ENCODE measurements around the gene CNNM2.
A peak's percentile ranks its signal among the peaks of the same experiment; 100 is the strongest.
"Not testable (repeated sequence)": the region's sequence is repeated elsewhere in the genome, so short reads cannot be mapped to it uniquely, and the experiment has no call there.

CNNM2 gene

DNA sequence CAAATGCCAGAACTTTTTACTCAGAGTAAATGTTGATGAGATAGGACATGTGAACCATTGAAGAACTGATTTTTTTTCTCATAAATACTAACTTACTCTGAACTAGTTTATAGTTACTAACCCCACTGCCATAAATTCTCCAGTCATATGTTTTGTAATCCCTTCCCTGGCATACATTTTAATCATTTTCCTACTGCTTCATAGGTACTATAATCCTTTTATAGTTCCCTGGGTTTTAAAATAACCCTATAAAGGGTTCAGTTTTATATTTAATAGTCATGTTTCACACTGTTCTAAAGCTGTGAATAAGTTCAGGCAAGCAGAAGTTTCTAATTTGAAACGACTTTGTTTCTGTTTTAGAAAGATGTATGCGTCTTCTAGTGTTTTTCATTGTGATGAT, 28.9 kb downstream of the CNNM2 start:
- Mint-ChIP-seq H3K4me1 (no peaks in the 10 kb centered on the region), H3K9me3 (no peaks in the 10 kb centered on the region), H3K4me3 (no peak overlapping the region), H3K27ac (no peak overlapping the region), H3K27me3 (no peaks in the 10 kb centered on the region)
- ATAC-seq = no peak
- no peak for DNase-seq

DNA sequence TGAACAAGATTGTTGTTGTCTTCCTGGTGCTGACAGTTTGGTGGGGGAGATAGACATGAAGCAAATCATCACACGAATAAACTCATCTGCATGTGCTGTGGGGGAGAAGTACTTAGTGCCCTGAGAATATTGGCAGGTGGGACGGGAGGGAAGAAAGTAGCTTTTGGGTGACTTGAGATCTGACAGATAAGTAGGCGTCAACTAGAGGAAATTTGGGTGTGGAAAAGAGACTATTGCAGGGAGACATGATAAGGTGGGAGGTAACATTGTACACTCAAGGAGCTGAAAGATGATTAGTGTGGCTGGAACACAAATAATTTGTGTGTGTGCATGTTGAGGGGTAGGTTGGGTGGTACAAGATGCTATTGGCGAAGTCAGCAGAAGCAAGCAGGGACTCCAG, 30.1 kb downstream of the CNNM2 start:
- H3K4me3 Mint-ChIP-seq = no peak overlapping the region
- H3K27ac Mint-ChIP-seq = no peak overlapping the region
- no peaks in the 10 kb centered on the region for H3K27me3 Mint-ChIP-seq
- no peaks in the 10 kb centered on the region for H3K4me1 Mint-ChIP-seq
- DNase-seq (no peak), ATAC-seq (no peak)
- H3K9me3 Mint-ChIP-seq = no peaks in the 10 kb centered on the region

DNA sequence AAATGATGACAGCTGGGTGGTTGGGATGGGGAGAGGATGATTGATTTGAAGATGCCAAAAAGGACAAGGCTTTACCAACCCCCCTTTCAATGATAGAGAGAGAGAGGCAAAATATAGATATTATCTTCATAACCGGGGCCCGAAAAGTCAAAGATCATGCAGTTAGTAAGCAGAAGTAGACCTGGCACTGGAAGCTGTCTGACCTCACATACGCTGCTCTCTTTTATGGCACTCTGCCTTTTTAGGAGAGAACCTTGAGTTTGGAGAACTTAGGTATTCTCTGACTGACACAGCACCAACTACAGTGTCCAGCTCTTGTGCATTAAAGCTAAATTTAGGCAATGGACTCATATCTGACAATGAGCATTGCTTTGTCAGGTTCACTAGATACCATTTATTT, 30.7 kb downstream of the CNNM2 start:
- Mint-ChIP-seq H3K4me1 (no peaks in the 10 kb centered on the region), H3K4me3 (no peak overlapping the region), H3K9me3 (no peaks in the 10 kb centered on the region), H3K27ac (no peak overlapping the region), H3K27me3 (no peaks in the 10 kb centered on the region)
- ATAC-seq = no peak
- DNase-seq = no peak

DNA sequence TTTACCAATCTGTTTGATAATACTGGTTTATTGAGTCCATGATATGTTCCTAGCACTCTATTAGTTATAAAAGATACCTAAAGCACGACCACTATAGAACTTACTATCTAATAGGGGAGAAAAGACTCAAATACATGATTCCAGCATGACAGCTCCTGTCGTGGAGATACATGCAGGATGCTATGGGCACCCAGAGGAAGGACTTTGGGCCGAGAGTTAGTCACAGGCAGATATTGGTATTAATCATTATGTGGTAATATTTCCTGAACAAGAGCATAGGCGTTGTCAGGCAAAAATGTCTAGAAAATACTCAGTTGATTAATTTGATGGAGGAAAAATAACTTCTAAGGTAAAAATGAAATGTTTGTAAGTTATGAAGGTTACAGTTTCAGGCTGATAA, 31.8 kb downstream of the CNNM2 start:
- DNase-seq (no peak), ATAC-seq (no peak)
- Mint-ChIP-seq H3K4me3 (no peak overlapping the region), H3K27me3 (no peaks in the 10 kb centered on the region), H3K27ac (no peak overlapping the region), H3K4me1 (no peaks in the 10 kb centered on the region), H3K9me3 (no peaks in the 10 kb centered on the region)

DNA sequence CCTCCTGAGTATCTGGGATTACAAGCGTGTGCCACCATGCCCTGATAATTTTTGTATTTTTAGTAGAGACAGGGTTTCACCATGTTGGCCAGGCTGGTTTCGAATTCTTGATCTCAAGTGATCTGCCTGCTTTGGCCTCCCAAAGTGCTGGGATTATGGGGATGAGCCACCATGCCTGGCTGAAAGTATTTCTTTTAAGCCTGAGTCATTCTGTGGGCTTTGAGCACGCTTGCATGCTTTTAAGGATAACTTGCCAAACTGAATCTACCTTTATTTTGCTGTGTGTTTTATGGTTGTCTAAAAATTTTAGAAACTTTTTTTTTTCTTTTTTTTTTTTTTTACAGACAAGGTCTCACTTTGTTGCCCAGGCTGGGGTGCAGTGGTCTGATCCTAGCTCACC, 33.2 kb downstream of the CNNM2 start:
- no peaks in the 10 kb centered on the region for H3K4me1 Mint-ChIP-seq
- no peaks in the 10 kb centered on the region for H3K27me3 Mint-ChIP-seq
- no peaks in the 10 kb centered on the region for H3K9me3 Mint-ChIP-seq
- DNase-seq (no peak), ATAC-seq (no peak)
- H3K4me3 Mint-ChIP-seq = no peak overlapping the region
- H3K27ac Mint-ChIP-seq = peak overlapping the region in 1 of 2 donors; percentile 7

DNA sequence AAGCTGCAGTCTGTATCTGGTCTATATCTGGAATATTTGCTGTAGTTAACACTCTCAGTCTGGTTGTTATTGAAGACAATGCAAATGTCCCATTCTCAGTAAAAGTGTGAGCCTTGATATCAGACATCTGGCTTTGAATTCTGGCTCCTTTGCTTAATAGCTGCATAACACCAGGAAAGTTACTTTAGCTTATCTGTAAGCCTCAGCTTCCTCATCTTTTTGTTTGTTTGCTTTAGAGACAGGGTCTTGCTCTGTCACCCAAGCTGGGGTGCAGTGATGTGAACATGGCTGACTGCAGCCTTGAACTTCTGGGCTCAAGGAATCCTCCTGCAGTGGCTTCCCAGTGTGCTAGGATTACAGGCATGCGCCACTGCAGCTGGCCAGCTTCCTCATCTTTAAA, 41.3 kb downstream of the CNNM2 start:
- Mint-ChIP-seq H3K27me3 (no peaks in the 10 kb centered on the region), H3K4me1 (no peaks in the 10 kb centered on the region)

DNA sequence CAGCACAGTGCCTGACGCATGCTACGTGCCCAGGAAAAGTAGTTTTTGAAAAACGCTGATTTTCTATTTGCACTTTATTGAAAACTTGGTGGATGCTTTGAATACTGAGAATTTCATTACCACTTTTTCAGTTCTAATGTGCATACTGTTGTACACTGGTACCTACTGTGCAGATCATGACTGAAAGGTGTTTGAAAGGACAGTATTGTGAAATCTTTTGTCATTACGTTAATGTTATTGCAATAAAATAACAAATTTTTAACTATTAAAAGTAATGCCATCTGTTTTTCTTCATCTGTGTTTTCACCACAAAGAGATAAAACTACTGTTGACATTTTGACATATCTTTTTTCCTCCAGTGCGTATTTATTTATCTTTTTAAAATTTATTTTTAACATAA, 42.1 kb downstream of the CNNM2 start:
- Mint-ChIP-seq H3K9me3 (no peaks in the 10 kb centered on the region), H3K27ac (no peak overlapping the region), H3K27me3 (no peaks in the 10 kb centered on the region), H3K4me1 (no peaks in the 10 kb centered on the region), H3K4me3 (no peak overlapping the region)
- ATAC-seq = no peak
- no peak for DNase-seq

More for the DNA sequence above, 41.3 kb downstream of the CNNM2 start:
- H3K27ac Mint-ChIP-seq = no peak overlapping the region
- no peaks in the 10 kb centered on the region for H3K9me3 Mint-ChIP-seq
- DNase-seq (no peak), ATAC-seq (no peak)
- H3K4me3 Mint-ChIP-seq = no peak overlapping the region

DNA sequence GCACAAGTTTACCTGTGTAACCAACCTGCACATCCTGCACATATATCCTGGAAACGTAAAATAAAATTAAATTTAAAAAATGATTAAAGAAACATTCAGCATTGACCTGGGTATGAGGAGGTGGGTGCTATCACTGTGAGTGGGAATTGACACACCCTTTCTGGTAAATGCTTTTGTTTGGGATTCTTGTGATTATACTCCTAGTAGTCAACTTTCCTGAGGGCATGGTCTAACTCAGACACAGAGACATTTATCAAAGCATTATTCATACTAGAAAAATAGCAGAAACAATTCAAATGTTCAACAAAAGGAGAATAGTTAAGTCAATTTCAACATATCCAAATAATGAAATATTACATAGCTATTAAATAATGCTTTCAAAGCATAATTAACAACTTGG, 44.2 kb downstream of the CNNM2 start:
- DNase-seq (no peak), ATAC-seq (no peak)
- Mint-ChIP-seq H3K27ac (no peak overlapping the region), H3K4me1 (no peaks in the 10 kb centered on the region), H3K9me3 (no peaks in the 10 kb centered on the region), H3K4me3 (no peak overlapping the region), H3K27me3 (no peaks in the 10 kb centered on the region)

DNA sequence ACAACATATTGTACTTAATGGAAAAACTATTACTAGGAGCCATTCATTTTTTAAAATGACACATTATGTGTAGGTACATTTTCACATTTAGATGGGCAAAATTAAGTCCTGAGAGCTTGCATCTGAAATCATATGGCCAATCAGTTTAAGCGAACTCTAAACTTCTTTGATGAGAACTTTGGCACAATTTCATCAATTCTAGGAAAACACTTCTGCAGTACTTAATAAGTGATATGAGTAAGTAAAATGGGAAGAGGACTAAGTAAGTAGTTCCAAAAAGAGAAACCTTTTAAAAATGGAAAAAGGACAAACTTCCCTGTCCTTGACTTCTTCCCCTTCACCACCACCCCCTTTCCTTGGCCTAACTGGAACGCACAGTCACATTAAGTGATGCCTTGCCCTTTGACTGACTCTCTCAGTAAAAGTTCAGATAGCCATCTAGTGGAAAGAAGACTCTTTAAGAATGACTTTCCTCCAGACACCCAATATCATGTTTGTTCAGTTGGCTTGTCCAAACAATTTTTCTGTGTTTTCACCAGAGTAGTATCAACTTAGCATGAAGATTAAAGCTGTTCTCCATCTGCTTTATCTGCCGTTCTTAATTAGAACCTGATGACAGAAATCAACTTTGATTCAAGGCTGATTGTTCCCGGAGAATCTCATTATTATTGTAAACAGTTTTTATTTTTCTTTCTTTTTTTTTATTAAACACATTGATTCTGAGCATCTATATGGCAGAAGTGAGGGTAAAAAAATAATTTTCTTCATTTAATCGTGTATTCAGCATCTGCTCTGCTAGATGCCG, 45.1 kb downstream of the CNNM2 start:
- no peaks in the 10 kb centered on the region for H3K9me3 Mint-ChIP-seq
- H3K4me3 Mint-ChIP-seq = no peak overlapping the region
- no peaks in the 10 kb centered on the region for H3K4me1 Mint-ChIP-seq
- no peaks in the 10 kb centered on the region for H3K27me3 Mint-ChIP-seq
- DNase-seq (no peak), ATAC-seq (no peak)
- no peak overlapping the region for H3K27ac Mint-ChIP-seq

DNA sequence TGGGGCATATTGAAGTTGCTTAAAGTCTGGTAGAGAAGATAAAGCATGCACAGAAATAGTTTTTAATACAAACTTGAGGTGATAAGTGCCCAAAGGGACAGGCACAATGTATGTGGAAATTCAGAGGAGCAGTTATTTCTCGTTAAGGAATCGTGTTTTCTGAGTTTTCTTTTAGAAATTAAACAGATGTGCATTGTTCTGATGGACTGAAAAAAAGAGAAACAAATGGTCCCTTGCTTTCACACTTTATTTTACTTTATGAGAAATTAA, 45.6 kb downstream of the CNNM2 start:
- H3K4me1 Mint-ChIP-seq = no peaks in the 10 kb centered on the region
- H3K4me3 Mint-ChIP-seq = no peak overlapping the region
- no peak overlapping the region for H3K27ac Mint-ChIP-seq
- H3K9me3 Mint-ChIP-seq = no peaks in the 10 kb centered on the region
- DNase-seq (no peak), ATAC-seq (no peak)
- no peaks in the 10 kb centered on the region for H3K27me3 Mint-ChIP-seq

DNA sequence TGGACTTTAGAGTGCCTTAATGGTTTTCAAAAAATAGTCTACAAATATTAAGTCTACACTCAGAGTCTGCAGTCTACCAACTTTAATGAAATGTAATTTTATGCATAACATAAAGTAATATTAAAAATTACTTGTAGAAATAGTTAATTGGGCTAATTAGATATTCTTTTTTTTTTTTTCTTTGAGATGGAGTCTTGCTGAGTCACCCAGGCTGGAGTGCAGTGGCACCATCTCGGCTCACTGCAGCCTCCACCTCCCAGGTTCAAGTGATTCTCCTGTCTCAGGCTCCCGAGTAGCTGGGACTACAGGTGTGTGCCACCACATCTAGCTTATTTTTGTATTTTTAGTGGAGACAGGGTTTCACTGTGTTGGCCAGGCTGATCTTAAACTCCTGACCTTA, 46.0 kb downstream of the CNNM2 start:
- not testable (repeated sequence) for H3K4me1 Mint-ChIP-seq, H3K27me3 Mint-ChIP-seq, H3K9me3 Mint-ChIP-seq, DNase-seq, H3K27ac Mint-ChIP-seq, ATAC-seq, H3K4me3 Mint-ChIP-seq

DNA sequence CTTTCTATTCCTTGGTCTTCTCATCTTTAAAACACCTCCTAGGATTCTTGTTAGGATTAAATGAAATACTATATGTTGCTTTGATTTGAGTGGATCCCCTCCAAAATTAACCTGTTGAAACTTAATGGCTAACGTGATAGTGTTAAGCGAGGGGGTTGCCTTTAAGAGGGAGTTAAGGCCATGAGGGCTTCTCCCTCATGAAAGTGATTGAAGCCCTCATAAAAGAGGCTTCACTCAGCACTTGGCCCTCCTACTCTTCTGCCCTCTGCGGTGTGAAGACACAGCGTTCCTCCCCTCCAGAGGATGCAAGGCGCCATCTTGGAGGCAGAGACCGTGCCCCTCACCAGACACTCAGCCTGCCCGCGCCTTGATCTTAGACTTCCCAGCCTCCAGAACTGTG, 46.6 kb downstream of the CNNM2 start:
- Mint-ChIP-seq H3K4me1 (no peaks in the 10 kb centered on the region), H3K9me3 (no peaks in the 10 kb centered on the region), H3K4me3 (no peak overlapping the region), H3K27ac (no peak overlapping the region), H3K27me3 (no peaks in the 10 kb centered on the region)
- DNase-seq = no peak
- ATAC-seq = no peak

DNA sequence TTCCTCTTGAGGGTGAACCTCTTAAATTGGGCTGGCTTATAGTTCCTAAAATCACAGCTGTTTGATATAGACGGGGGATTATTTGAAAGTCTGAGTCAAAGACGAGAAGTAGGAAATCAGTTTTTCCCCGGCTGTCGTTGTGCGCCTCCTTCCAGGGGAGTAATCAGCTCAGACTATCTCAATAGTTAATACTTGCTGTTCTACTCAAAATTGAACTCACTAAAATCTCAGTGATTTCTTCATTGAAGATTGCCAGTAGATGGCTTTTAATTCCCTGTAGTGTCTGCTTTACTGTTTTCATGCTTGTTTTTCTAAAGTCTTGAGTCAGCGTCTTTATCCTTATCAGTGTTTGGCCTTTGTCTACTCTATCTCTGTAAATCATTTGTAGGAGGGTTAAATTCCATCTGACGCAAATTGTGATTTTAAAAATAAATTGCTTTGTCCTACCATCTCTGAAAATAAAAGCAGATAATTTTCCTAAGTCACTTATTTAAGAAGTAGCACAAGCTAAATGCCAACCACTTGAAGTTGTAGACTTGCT, 47.3 kb downstream of the CNNM2 start:
- Mint-ChIP-seq H3K4me1 (no peaks in the 10 kb centered on the region), H3K9me3 (no peaks in the 10 kb centered on the region), H3K27ac (no peak overlapping the region), H3K27me3 (no peaks in the 10 kb centered on the region), H3K4me3 (no peak overlapping the region)
- DNase-seq = no peak
- no peak for ATAC-seq

DNA sequence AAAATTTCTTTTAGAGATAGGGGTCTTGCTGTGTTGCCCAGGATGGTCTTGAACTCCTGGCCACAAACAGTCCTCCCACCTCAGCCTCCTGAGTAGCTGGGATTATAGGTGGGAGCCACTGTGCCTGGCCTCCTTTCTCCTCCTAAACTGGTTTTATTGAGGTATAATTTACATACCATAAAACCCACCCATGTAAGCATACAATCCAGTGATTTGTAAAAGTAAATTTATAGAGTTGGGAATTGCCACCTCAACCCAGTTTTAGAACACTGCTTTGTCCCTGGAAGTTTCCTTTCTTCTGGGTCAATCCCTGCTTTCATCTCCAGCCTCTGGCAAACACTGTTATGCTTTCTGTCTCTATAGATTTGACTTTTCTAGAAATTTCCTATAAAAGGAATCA, 49.0 kb downstream of the CNNM2 start:
- Mint-ChIP-seq H3K9me3 (no peaks in the 10 kb centered on the region), H3K4me1 (no peaks in the 10 kb centered on the region), H3K4me3 (no peak overlapping the region), H3K27me3 (no peaks in the 10 kb centered on the region), H3K27ac (no peak overlapping the region)
- no peak for DNase-seq
- ATAC-seq = no peak

DNA sequence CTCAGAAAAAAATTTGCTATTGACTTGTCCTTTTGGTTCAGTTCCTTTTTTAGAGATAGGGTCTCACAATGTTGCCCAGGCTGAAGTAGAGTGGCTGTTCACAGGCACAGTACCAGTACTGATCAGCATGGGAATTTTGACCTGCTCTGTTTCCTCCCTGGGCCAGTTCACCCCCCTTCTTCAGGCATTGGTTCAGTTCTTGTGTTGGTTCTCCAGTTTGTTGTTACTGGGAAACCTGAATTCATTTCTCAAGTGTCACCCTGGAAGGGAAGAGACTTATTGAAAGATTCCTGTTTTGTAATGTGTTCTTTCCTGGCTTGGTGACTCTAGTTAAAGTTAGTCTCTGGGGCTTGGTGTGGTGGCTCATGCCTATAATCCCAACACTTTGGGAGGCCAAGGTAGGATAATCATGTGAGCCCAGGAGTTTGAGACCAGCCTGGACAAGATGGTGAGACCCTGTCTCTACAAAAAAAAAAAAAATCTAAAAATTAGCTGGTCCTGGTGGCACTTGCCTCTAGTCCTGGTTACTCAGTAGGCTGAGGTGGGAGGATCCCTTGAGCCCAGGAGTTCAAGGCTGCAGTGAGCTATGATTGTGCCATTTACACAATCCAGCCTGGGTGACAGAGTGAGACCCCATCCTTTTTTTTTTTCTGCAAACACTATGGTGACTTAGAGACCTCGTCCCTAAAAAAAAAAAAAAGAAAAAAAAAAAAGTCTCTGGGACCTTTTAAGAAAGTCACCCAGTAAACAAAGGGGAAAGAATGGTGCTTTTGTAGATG, 52.7 kb downstream of the CNNM2 start:
- ATAC-seq (no peak), DNase-seq (no peak)
- Mint-ChIP-seq H3K27ac (no peak overlapping the region), H3K27me3 (no peaks in the 10 kb centered on the region), H3K9me3 (no peaks in the 10 kb centered on the region), H3K4me1 (no peaks in the 10 kb centered on the region), H3K4me3 (no peak overlapping the region)

DNA sequence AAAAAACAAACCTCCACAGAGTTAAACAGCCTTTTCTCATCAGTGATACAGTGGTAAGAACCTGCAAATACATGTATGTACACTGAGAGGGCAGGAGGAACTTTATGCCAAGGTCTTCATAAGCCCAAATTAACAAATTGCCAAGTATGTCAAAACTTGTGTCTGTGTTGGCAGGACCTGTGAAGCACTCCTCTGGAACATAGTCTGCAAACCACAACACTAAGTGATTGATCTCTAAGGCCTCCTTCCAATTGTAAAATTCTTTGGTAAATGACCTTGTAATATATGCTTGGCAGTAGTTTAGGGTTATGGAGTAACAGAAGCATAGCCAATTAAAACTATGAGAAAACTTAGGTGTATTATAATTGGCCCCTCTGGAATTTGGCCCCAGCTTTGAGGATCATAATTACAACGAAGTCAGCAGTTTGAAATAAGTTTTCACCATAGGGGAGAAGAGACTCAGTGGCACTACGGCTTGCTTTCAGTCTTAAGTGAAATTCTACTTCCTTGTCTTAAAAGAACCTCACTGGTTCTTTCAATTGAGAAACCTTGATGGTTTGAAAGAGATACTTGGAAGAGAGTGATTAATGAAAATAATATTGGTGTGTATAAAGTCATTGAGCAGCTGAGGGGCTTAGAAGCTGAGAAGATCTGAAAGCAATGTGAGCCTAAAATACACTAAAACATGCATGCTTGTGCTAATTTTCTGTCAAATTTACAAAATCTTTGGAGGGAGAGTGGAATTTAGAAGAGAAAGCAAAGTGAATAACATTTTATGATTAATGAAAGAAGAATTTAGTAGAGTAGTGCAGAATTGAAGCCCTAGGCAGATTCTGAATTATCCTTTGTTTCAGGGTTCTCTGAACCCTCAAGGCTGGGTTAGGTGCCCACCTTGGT, 57.6 kb downstream of the CNNM2 start:
- no peak for ATAC-seq
- no peaks in the 10 kb centered on the region for H3K9me3 Mint-ChIP-seq
- no peaks in the 10 kb centered on the region for H3K27me3 Mint-ChIP-seq
- no peak overlapping the region for H3K4me3 Mint-ChIP-seq
- no peak for DNase-seq
- no peaks in the 10 kb centered on the region for H3K4me1 Mint-ChIP-seq
- H3K27ac Mint-ChIP-seq = no peak overlapping the region

Data from stimulated activated naive CD8-positive, alpha-beta T cell treated with anti-CD3 and anti-CD28 coated beads, Interleukin-15, amount 100 ng/mL, for 72 hours (primary cell).